Measurements from ENCODE around the gene CACTIN. TPM values are rescaled to one million over a fixed set of nuclear protein-coding genes. Genes with fewer than 3 reads are reported as not detected.

CACTIN gene
- total RNA-seq, 1 experiment from 2014 or later: 25.1 TPM

GRCh38 chr19:3606174-3606689, 20.4 kb downstream of the CACTIN start:
- H3K9me3 Mint-ChIP-seq (ENCODE audit: unreplicated experiment): no peaks in the 10 kb centered on the region
- BruUV-seq (replicated peaks): no TSS peak
- H3K4me1 Mint-ChIP-seq (ENCODE audit: insufficient read depth, unreplicated experiment): peaks cover 9% of the 10 kb centered on the region
- ChIA-PET POLR2A (no interaction called here), CTCF (no interaction called here)
- no peak for TF ChIP-seq CTCF (IDR thresholded peaks at IDR 0.05; ENCODE audit: unreplicated experiment)
- no peak overlapping the region for H3K27ac Mint-ChIP-seq (ENCODE audit: low read depth, unreplicated experiment)
- intact Hi-C loops (cut with micrococcal nuclease): no loop called here
- no peak overlapping the region for H3K4me3 Mint-ChIP-seq (ENCODE audit: unreplicated experiment)
- H3K27me3 Mint-ChIP-seq (ENCODE audit: insufficient read depth, unreplicated experiment): no peaks in the 10 kb centered on the region
- H3K36me3 Mint-ChIP-seq (ENCODE audit: insufficient read depth, unreplicated experiment): no peaks in the 10 kb centered on the region
- DNase-seq (ENCODE audit: unreplicated experiment): no peak

GRCh38 chr19:3605770-3606169, 20.8 kb downstream of the CACTIN start:
- DNase-seq (ENCODE audit: unreplicated experiment): no peak
- TF ChIP-seq CTCF (IDR thresholded peaks at IDR 0.05; ENCODE audit: unreplicated experiment): no peak
- H3K36me3 Mint-ChIP-seq (ENCODE audit: insufficient read depth, unreplicated experiment): no peaks in the 10 kb centered on the region
- H3K27me3 Mint-ChIP-seq (ENCODE audit: insufficient read depth, unreplicated experiment): no peaks in the 10 kb centered on the region
- peaks cover 9% of the 10 kb centered on the region for H3K4me1 Mint-ChIP-seq (ENCODE audit: insufficient read depth, unreplicated experiment)
- intact Hi-C loops (cut with micrococcal nuclease): no loop called here
- ChIA-PET POLR2A (no interaction called here), CTCF (no interaction called here)
- BruUV-seq (replicated peaks): no TSS peak
- no peaks in the 10 kb centered on the region for H3K9me3 Mint-ChIP-seq (ENCODE audit: unreplicated experiment)
- H3K27ac Mint-ChIP-seq (ENCODE audit: low read depth, unreplicated experiment): no peak overlapping the region
- H3K4me3 Mint-ChIP-seq (ENCODE audit: unreplicated experiment): no peak overlapping the region

GRCh38 chr19:3605361-3605760, 21.2 kb downstream of the CACTIN start:
- Mint-ChIP-seq H3K4me3 (ENCODE audit: unreplicated experiment) (no peak overlapping the region), H3K27ac (ENCODE audit: low read depth, unreplicated experiment) (no peak overlapping the region), H3K4me1 (ENCODE audit: insufficient read depth, unreplicated experiment) (peaks cover 9% of the 10 kb centered on the region), H3K9me3 (ENCODE audit: unreplicated experiment) (no peaks in the 10 kb centered on the region), H3K36me3 (ENCODE audit: insufficient read depth, unreplicated experiment) (no peaks in the 10 kb centered on the region), H3K27me3 (ENCODE audit: insufficient read depth, unreplicated experiment) (no peaks in the 10 kb centered on the region)
- no peak for DNase-seq (ENCODE audit: unreplicated experiment)
- POLR2A ChIA-PET: no interaction called here
- intact Hi-C loops (cut with micrococcal nuclease): no loop called here
- BruUV-seq (replicated peaks): no TSS peak
- TF ChIP-seq CTCF (IDR thresholded peaks at IDR 0.05; ENCODE audit: unreplicated experiment): no peak
- CTCF ChIA-PET: no interaction called here

GRCh38 chr19:3604987-3605343, 21.6 kb downstream of the CACTIN start:
- H3K36me3 Mint-ChIP-seq (ENCODE audit: insufficient read depth, unreplicated experiment): no peaks in the 10 kb centered on the region
- no peak for TF ChIP-seq CTCF (IDR thresholded peaks at IDR 0.05; ENCODE audit: unreplicated experiment)
- no TSS peak for BruUV-seq (replicated peaks)
- H3K27ac Mint-ChIP-seq (ENCODE audit: low read depth, unreplicated experiment): no peak overlapping the region
- H3K4me3 Mint-ChIP-seq (ENCODE audit: unreplicated experiment): no peak overlapping the region
- ChIA-PET POLR2A (no interaction called here), CTCF (no interaction called here)
- no peak for DNase-seq (ENCODE audit: unreplicated experiment)
- no peaks in the 10 kb centered on the region for H3K27me3 Mint-ChIP-seq (ENCODE audit: insufficient read depth, unreplicated experiment)
- intact Hi-C loops (cut with micrococcal nuclease): no loop called here
- H3K9me3 Mint-ChIP-seq (ENCODE audit: unreplicated experiment): no peaks in the 10 kb centered on the region
- H3K4me1 Mint-ChIP-seq (ENCODE audit: insufficient read depth, unreplicated experiment): peaks cover 9% of the 10 kb centered on the region
